CD4-positive, alpha-beta T cell treated with Interleukin-1 beta for 1 hour (primary cell): Measurements from ENCODE around the gene TP53AIP1.

Experiments used
- DNase-seq, 2 donors: peaks; one replicate each; pipeline ENCODE4 v3.0.0-alpha.2; 2020 to 2022

The TP53AIP1 gene

DNA sequence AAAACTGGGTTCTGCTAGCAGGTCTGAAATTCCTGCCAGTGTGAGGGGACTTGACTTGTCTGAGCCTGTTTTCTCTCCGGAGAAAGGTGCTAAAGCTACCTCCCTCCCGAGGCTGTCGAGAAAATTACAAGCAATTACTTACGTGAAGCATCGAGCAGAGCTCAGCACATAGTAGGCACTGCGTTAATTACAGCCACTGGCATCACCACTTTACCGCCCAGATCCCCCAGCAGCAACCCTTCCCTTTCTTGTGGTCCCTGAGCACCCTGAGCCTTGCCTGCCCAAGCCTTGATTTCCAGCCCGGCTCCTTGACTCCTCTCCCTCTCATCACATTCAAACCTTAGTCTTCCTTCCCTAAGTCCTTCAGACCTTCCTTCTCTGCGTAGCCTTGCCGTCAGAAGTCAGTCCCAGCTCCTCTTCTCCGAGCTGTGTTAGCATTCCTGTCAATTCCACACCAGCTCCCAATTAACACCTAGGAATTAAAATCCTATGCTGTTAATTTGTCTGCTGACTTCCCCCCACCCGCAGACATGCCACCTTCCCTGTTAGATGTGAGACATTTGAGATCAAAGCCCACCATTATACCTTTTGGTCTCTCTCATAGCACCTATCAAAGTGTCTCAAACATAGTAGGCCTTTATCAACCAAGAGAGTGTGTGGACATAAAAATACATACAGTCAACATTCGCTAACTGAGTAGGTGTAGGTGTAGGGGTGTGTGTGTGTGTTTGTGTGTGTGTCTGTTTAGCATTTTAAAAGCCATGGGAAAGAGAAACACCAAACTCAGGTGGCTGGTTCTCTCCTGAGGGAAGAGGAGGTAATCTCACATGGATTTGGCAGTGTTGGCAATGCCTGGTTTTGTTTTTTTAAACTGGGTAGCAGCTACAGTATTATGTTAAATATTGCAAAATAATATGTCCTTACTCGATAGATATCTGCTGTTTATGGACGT lies 54.4 kb downstream of the TP53AIP1 start:
- DNase-seq = no peak

DNA sequence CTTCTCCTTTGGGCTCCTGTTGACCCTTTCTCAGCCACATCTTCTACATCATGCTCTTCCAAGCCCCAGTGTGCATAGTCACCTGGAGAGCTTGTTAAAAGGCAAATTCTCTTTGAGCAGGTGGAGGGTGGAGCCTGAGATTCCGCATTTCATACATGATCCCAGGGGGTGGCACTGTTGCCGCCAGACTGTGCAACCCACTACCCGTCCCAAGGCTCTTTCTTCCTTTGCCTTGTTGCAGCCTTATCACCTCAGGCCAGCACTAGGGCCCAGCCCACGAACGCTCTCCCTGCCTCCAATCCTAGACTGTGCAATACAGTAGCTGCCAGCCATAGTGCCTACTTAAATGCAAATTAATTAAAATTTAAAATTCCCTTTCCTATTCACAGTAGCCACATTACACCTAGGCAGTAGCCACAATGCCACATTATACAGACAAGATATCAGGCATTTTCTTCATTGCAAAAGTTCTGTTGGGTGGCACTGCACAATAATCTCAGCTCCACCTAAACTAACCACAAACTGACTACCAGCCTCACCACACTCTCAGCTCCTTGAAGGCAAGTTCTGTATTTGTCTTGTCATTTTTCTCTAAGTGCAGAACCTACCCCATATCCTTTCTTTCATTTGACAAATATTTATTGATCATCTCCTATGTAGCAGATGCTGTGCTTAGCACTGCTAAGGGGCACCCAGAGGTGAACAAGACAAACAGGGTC lies 56.1 kb downstream of the TP53AIP1 start:
- DNase-seq = no peak
